Osteoblast (primary cell): ENCODE data around the gene SERPINA6. TPM values are rescaled to one million over a fixed set of nuclear protein-coding genes. Genes with fewer than 3 reads are reported as not detected.

Experiments
- DNase-seq: peaks from one replicate; pipeline ENCODE4 v3.0.0; 2011; ENCODE audit warnings: low spot score, mixed read lengths; ENCODE audit not compliant: insufficient read length; ENCODE audit errors: missing footprints
- H2AFZ ChIP-seq: 2 replicates; pipeline ENCODE4 v1.6.0; 2011; ENCODE audit warnings: mild to moderate bottlenecking, low read length
- H3K27ac ChIP-seq: 2 replicates; pipeline ENCODE4 v1.5.1; 2011; ENCODE audit warnings: mild to moderate bottlenecking, low read depth, low read length, moderate library complexity
- H3K27me3 ChIP-seq: 2 replicates; pipeline ENCODE4 v1.6.0; 2012; ENCODE audit warnings: mild to moderate bottlenecking, control low read depth, inconsistent platforms, low read length, moderate library complexity; ENCODE audit not compliant: insufficient read depth
- H3K36me3 ChIP-seq: 2 replicates; pipeline ENCODE4 v1.5.1; 2011; ENCODE audit warnings: mild to moderate bottlenecking, low read length, control low read depth, moderate library complexity; ENCODE audit not compliant: insufficient read depth
- H3K4me1 ChIP-seq: 2 replicates; pipeline ENCODE4 v1.5.1; 2011; ENCODE audit warnings: mild to moderate bottlenecking, low read length, control low read depth, moderate library complexity; ENCODE audit not compliant: insufficient read depth
- H3K4me2 ChIP-seq: 2 replicates; pipeline ENCODE4 v1.6.0; 2011; ENCODE audit warnings: mild to moderate bottlenecking, low read length; ENCODE audit not compliant: insufficient read depth
- H3K4me3 ChIP-seq: fragments of 200-600 bp; sonication (generic); 3 replicates; pipeline ENCODE4 v1.5.1; 2012; ENCODE audit warnings: mild to moderate bottlenecking, low read length, inconsistent platforms; ENCODE audit not compliant: insufficient read depth
- H3K79me2 ChIP-seq: 2 replicates; pipeline ENCODE4 v1.6.0; 2012; ENCODE audit warnings: mild to moderate bottlenecking, low read length, control low read depth, inconsistent platforms; ENCODE audit not compliant: insufficient read depth
- H3K9me3 ChIP-seq: 2 replicates; pipeline ENCODE4 v1.5.1; 2011; ENCODE audit warnings: low read depth, low read length, control low read depth
- H4K20me1 ChIP-seq: 2 replicates; pipeline ENCODE4 v1.6.0; 2012; ENCODE audit warnings: mild to moderate bottlenecking, low read length, control low read depth; ENCODE audit not compliant: insufficient read depth
- CTCF ChIP-seq: IDR thresholded peaks from 2 replicates; pipeline ENCODE4 v1.5.1; 2011; ENCODE audit warnings: mild to moderate bottlenecking, low read depth, low read length, moderate library complexity; ENCODE audit errors: extremely low read depth
- total RNA-seq: library from RNA; depleted of rRNA; stranded (reverse); fragments of >200 nt; gene quantifications from 2 replicates; pipeline ENCODE4 v1.2.3, GENCODE V29; 2012

SERPINA6 gene
- total RNA-seq, 1 donor: not detected

DNA sequence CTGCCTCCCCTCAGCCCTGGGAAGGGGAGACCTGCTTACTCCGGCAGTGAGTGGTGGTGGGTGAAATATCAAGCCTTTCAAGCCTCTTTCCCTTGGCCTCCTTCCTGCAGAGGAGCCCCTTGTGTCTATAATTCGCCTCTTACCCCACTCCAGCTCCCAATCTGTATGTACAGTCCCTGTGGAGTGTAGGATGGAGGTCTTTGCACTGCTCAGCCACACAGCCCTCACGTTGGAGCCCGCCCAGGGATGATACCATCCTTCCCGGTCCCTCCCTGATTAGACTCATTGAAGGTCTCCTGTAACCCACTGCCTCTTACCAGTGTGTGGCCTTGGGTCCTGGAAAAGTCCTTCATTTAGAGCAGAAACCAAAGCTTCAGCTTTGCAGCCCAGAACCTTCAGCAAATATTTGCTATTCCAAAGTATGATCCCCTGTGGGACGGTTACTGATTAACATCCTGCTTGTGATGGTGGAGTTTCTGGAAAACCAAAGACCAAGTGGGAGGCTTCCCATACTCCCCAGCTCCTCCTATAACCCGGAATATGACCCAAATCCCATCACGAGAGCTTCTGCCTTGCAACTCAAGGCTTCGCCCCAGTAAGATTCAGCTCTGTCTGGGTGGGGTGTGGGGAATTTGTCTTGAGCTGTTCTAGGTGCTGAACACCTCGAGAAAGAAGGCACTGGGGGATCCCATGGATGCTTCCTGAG lies 30.1 kb downstream of the SERPINA6 start, which contains the start of gene SERPINA10:
TSS of gene SERPINA10 (minus strand) at position 397 of the 706 bp plus-strand sequence. CDS start 2,675 bp downstream, outside the sequence.
- H2AFZ ChIP-seq: no peak within 1 kb of the TSS
- H4K20me1 ChIP-seq: no peaks in the 10 kb centered on the region
- H3K4me1 ChIP-seq: peaks cover 2% of the 10 kb centered on the region
- peaks cover 3% of the 10 kb centered on the region for H3K27me3 ChIP-seq
- no peaks in the 10 kb centered on the region for H3K79me2 ChIP-seq
- H3K36me3 ChIP-seq: no peaks in the 10 kb centered on the region
- no peak within 1 kb of the TSS for H3K4me3 ChIP-seq
- TF ChIP-seq CTCF: no peak
- no peak for DNase-seq
- no peaks in the 10 kb centered on the region for H3K9me3 ChIP-seq
- no peak within 1 kb of the TSS for H3K27ac ChIP-seq
- H3K4me2 ChIP-seq: no peak within 1 kb of the TSS

- peaks cover 2% of the 10 kb centered on the region for H3K4me1 ChIP-seq
- H3K4me3 ChIP-seq: no peak overlapping the region
- no peak for TF ChIP-seq CTCF
Observed at GRCh38 chr14:94292526-94292871, 30.6 kb downstream of the SERPINA6 start.

DNA sequence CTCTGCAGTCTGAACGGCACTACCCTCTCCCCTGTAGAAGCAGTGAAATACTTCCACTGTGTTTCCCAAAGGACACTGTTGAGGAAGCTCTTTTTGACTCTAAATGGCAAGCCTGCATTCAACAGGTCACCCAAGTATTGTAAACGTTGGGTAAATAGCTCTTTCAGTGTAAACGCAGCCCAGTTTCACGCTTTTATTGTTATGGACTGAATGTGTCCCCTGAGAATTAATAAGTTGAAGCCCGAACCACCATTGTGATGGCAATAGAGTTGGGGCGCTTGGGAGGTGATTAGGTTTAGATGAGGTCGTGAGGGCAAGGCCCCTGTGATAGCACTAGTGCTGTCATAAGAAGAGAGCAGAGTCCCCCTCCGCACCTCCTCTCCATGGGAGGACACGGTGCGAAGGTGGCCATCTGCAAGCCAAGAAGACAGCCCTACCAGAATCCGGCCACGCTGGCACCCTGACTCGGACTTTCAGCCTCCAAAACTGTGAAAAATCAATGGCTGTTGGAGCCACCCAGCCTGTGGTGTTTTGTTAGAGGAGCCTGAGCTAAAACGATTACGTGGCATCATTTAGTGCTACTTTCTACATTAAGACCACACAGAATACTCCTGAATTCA lies 31.1 kb downstream of the SERPINA6 start:
- Histone ChIP-seq H3K36me3 (no peaks in the 10 kb centered on the region), H4K20me1 (no peaks in the 10 kb centered on the region), H3K4me1 (peaks cover 2% of the 10 kb centered on the region), H3K79me2 (no peaks in the 10 kb centered on the region), H3K27ac (no peak overlapping the region), H2AFZ (no peak overlapping the region), H3K4me3 (no peak overlapping the region), H3K9me3 (no peaks in the 10 kb centered on the region), H3K27me3 (peaks cover 3% of the 10 kb centered on the region), H3K4me2 (no peak overlapping the region)
- DNase-seq: no peak
- no peak for TF ChIP-seq CTCF

More at GRCh38 chr14:94292526-94292871, 30.6 kb downstream of the SERPINA6 start:
- Histone ChIP-seq H3K36me3 (no peaks in the 10 kb centered on the region), H3K4me2 (no peak overlapping the region), H3K27me3 (peaks cover 3% of the 10 kb centered on the region), H3K9me3 (no peaks in the 10 kb centered on the region), H3K27ac (no peak overlapping the region), H4K20me1 (no peaks in the 10 kb centered on the region), H3K79me2 (no peaks in the 10 kb centered on the region), H2AFZ (no peak overlapping the region)
- DNase-seq: no peak

- DNase-seq: no peak
- no peak for TF ChIP-seq CTCF
- H3K36me3 ChIP-seq: no peaks in the 10 kb centered on the region
- H3K79me2 ChIP-seq: no peaks in the 10 kb centered on the region
- peaks cover 3% of the 10 kb centered on the region for H3K27me3 ChIP-seq
- H3K27ac ChIP-seq: no peak overlapping the region
- H3K4me3 ChIP-seq: no peak overlapping the region
- H3K9me3 ChIP-seq: no peaks in the 10 kb centered on the region
- no peak overlapping the region for H3K4me2 ChIP-seq
- no peak overlapping the region for H2AFZ ChIP-seq
- peaks cover 2% of the 10 kb centered on the region for H3K4me1 ChIP-seq
- no peaks in the 10 kb centered on the region for H4K20me1 ChIP-seq
Observed at GRCh38 chr14:94291159-94291905, 31.8 kb downstream of the SERPINA6 start.
